Measurements from ENCODE around the gene PCDHB2.
"Not testable (repeated sequence)": the region's sequence is repeated elsewhere in the genome, so short reads cannot be mapped to it uniquely, and the experiment has no call there.

PCDHB2 gene

DNA sequence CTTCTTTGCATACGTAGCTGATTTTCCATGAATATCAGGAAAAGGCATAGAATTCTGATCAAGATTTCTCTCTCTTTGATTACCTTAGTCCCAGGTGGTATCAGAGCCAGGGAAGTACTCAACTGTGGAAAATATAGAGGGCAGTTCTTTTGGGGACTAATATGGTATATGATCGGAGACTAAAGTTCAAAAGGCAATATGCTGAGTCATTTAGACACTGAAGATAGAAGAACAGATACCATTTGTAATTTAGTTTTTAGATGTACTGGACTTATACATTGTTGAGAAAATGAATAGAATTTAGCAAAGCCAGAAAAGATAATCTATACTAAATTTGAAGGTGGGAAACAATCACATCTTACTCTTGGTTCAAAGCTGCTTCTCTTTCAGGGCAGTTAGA, 10.9 kb downstream of the PCDHB2 start:
- Histone ChIP-seq H3K4me3 (ENCODE audit: low read length) (no peak overlapping the region), H3K9me3 (ENCODE audit: low read length) (peaks cover 20% of the 10 kb centered on the region), H3K36me3 (ENCODE audit: insufficient read depth, low read length) (peaks cover 16% of the 10 kb centered on the region), H3K27me3 (ENCODE audit: insufficient read depth, low read length) (no peaks in the 10 kb centered on the region), H2AFZ (ENCODE audit: low read depth, low read length) (no peak overlapping the region), H3K4me1 (ENCODE audit: insufficient read depth, low read length) (no peaks in the 10 kb centered on the region)

DNA sequence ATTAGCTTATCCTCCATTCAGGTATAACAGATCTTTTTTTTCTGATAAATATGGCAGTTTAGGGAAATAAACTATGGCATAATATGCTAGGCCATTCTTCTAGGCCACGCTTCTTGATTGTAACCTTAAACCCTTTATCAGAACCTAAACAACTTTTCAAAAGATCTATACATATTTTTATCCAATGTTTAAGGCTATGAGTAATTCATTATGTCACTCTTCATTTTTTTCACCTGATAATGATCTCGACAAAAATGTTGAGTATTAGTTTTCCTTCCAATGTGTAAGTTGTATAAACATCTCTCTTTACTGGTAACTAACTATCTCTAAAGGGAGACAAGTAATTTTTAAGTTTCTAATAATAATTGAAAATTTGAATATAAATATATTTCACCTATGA, 24.8 kb downstream of the PCDHB2 start:
- no peaks in the 10 kb centered on the region for H3K4me1 ChIP-seq (ENCODE audit: insufficient read depth, low read length)
- H3K4me3 ChIP-seq (ENCODE audit: low read length) = no peak overlapping the region
- H3K36me3 ChIP-seq (ENCODE audit: insufficient read depth, low read length) = peaks cover 9% of the 10 kb centered on the region
- H3K9me3 ChIP-seq (ENCODE audit: low read length) = peaks cover 27% of the 10 kb centered on the region
- no peaks in the 10 kb centered on the region for H3K27me3 ChIP-seq (ENCODE audit: insufficient read depth, low read length)
- H2AFZ ChIP-seq (ENCODE audit: low read depth, low read length) = no peak overlapping the region

DNA sequence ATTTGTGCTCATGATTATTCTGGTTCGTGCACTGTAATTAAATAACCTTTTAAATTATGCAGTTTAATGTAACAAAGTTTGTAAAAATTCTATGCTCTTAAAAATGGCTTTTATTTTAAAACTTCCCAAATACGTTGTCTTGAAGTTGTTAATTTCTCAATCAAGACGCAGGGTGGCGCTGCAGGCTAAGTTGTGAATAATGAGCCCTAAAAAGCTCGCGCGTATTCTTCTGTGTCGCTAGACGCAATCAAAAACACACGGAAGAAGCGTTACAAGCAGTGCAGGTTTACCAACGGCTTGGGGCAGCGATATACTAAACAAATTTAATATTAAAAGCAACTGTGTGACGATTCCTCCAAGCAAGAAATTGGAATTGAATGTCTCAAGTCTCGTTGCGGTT, 27.1 kb downstream of the PCDHB2 start, which contains the start of gene PCDHB4:
TSS of gene PCDHB4 (plus strand) at position 256 of the 400 bp plus-strand sequence. CDS start 181 bp downstream, outside the sequence.
- H3K36me3 ChIP-seq (ENCODE audit: insufficient read depth, low read length) = peaks cover 9% of the 10 kb centered on the region
- H3K9me3 ChIP-seq (ENCODE audit: low read length) = peaks cover 25% of the 10 kb centered on the region
- H2AFZ ChIP-seq (ENCODE audit: low read depth, low read length) = no peak within 1 kb of the TSS
- H3K4me1 ChIP-seq (ENCODE audit: insufficient read depth, low read length) = no peaks in the 10 kb centered on the region
- H3K27me3 ChIP-seq (ENCODE audit: insufficient read depth, low read length) = no peaks in the 10 kb centered on the region
- no peak within 1 kb of the TSS for H3K4me3 ChIP-seq (ENCODE audit: low read length)

DNA sequence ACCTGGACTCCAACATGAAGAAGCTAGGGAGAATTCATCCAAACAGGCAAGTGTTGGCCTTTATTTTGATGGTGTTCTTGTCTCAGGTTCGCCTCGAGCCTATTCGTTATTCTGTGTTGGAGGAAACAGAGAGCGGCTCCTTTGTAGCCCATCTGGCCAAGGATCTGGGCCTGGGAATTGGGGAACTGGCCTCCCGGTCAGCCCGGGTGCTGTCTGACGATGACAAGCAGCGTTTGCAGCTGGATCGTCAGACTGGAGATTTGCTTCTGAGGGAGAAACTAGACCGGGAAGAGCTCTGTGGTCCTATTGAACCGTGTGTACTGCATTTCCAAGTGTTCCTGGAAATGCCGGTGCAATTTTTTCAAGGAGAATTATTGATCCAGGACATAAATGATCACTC, 27.6 kb downstream of the PCDHB2 start:
- Histone ChIP-seq H3K27me3 (ENCODE audit: insufficient read depth, low read length) (no peaks in the 10 kb centered on the region), H3K36me3 (ENCODE audit: insufficient read depth, low read length) (peaks cover 9% of the 10 kb centered on the region), H3K9me3 (ENCODE audit: low read length) (peaks cover 21% of the 10 kb centered on the region), H3K4me3 (ENCODE audit: low read length) (no peak overlapping the region), H3K4me1 (ENCODE audit: insufficient read depth, low read length) (no peaks in the 10 kb centered on the region), H2AFZ (ENCODE audit: low read depth, low read length) (no peak overlapping the region)

DNA sequence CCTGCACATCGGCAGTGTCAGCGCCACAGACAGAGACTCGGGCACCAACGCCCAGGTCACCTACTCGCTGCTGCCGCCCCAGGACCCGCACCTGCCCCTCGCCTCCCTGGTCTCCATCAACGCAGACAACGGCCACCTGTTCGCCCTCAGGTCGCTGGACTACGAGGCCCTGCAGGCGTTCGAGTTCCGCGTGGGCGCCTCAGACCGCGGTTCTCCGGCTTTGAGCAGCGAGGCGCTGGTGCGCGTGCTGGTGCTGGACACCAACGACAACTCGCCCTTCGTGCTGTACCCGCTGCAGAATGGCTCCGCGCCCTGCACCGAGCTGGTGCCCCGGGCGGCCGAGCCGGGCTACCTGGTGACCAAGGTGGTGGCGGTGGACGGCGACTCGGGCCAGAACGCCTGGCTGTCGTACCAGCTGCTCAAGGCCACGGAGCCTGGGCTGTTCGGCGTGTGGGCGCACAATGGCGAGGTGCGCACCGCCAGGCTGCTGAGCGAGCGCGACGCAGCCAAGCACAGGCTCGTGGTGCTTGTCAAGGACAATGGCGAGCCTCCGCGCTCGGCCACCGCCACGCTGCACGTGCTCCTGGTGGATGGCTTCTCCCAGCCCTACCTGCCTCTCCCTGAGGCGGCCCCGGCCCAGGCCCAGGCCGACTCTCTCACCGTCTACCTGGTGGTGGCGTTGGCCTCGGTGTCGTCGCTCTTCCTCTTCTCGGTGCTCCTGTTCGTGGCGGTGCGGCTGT, 29.2 kb downstream of the PCDHB2 start:
- H2AFZ ChIP-seq (ENCODE audit: low read depth, low read length); H3K36me3 ChIP-seq (ENCODE audit: insufficient read depth, low read length); H3K4me1 ChIP-seq (ENCODE audit: insufficient read depth, low read length); H3K27me3 ChIP-seq (ENCODE audit: insufficient read depth, low read length); H3K4me3 ChIP-seq (ENCODE audit: low read length): not testable (repeated sequence)
- peaks cover 21% of the 10 kb centered on the region for H3K9me3 ChIP-seq (ENCODE audit: low read length)

DNA sequence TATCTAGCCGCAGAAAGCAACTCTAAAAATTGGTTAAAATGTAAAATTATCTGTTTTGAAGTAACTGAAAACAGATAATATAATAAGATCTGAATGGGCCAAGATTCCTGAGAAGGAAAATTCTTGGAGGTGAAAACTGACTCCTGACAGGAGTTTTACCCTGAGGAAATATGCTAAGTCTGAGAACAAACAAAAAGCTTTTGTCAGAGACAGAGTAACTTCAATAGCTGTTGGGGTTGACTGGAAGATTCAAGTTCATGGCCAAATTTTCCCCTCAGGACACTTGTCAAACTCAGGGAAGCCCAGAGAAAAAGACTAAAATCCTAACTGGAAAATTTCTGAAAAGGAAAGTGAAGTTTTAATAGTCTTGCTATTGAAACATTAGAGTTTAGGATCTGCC, 32.9 kb downstream of the PCDHB2 start:
- Histone ChIP-seq H2AFZ (ENCODE audit: low read depth, low read length) (no peak overlapping the region), H3K9me3 (ENCODE audit: low read length) (peaks cover 11% of the 10 kb centered on the region), H3K4me3 (ENCODE audit: low read length) (no peak overlapping the region), H3K36me3 (ENCODE audit: insufficient read depth, low read length) (peaks cover 4% of the 10 kb centered on the region), H3K27me3 (ENCODE audit: insufficient read depth, low read length) (no peaks in the 10 kb centered on the region), H3K4me1 (ENCODE audit: insufficient read depth, low read length) (no peaks in the 10 kb centered on the region)

DNA sequence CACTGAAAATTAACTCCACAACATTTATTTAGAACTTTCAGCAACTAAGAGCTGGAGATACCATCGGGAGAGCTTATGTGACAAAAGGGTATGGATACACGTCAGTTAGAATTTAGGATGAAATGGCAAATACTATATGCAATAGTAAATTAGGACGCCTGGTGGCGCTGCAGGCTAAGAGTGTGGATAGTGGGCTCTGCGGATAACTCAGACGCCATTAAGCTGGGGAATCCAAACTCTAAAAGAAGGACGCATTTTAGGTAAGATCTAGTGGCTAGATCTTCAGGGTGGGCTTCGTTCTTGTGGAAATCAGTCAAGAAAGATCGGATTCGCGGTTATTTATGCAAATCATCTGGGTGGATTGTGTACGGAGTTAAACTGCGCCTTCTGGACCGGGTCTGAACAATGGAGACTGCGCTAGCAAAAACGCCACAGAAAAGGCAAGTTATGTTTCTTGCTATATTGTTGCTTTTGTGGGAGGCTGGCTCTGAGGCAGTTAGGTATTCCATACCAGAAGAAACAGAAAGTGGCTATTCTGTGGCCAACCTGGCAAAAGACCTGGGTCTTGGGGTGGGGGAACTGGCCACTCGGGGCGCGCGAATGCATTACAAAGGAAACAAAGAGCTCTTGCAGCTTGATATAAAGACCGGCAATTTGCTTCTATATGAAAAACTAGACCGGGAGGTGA, 40.8 kb downstream of the PCDHB2 start, which contains the start of gene PCDHB5:
TSS of gene PCDHB5 (plus strand) at position 177 of the 688 bp plus-strand sequence. CDS start at position 406, 229 bp downstream.
- Histone ChIP-seq H3K9me3 (ENCODE audit: low read length) (peaks cover 14% of the 10 kb centered on the region), H3K4me3 (ENCODE audit: low read length) (peak within 1 kb of the TSS; percentile 40), H3K36me3 (ENCODE audit: insufficient read depth, low read length) (peaks cover 3% of the 10 kb centered on the region), H2AFZ (ENCODE audit: low read depth, low read length) (no peak within 1 kb of the TSS), H3K4me1 (ENCODE audit: insufficient read depth, low read length) (no peaks in the 10 kb centered on the region), H3K27me3 (ENCODE audit: insufficient read depth, low read length) (no peaks in the 10 kb centered on the region)

DNA sequence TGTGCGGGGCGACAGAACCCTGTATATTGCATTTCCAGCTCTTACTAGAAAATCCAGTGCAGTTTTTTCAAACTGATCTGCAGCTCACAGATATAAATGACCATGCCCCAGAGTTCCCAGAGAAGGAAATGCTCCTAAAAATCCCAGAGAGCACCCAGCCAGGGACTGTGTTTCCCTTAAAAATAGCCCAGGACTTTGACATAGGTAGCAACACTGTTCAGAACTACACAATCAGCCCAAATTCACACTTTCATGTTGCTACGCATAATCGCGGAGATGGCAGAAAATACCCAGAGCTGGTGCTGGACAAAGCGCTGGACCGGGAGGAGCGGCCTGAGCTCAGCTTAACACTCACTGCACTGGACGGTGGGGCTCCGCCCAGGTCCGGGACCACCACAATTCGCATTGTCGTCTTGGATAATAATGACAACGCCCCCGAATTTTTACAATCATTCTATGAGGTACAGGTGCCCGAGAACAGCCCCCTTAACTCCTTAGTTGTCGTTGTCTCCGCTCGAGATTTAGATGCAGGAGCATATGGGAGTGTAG, 41.4 kb downstream of the PCDHB2 start:
- Histone ChIP-seq H3K27me3 (ENCODE audit: insufficient read depth, low read length) (no peaks in the 10 kb centered on the region), H2AFZ (ENCODE audit: low read depth, low read length) (no peak overlapping the region), H3K36me3 (ENCODE audit: insufficient read depth, low read length) (peaks cover 3% of the 10 kb centered on the region), H3K9me3 (ENCODE audit: low read length) (peaks cover 14% of the 10 kb centered on the region), H3K4me3 (ENCODE audit: low read length) (peak overlapping the region; percentile 40), H3K4me1 (ENCODE audit: insufficient read depth, low read length) (no peaks in the 10 kb centered on the region)

DNA sequence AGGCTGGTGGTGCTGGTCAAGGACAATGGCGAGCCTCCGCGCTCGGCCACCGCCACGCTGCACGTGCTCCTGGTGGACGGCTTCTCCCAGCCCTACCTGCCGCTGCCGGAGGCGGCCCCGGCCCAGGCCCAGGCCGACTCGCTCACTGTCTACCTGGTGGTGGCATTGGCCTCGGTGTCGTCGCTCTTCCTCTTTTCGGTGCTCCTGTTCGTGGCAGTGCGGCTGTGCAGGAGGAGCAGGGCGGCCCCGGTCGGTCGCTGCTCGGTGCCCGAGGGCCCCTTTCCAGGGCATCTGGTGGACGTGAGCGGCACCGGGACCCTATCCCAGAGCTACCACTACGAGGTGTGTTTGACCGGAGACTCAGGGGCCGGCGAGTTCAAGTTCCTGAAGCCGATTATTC, 42.9 kb downstream of the PCDHB2 start:
- not testable (repeated sequence) for H2AFZ ChIP-seq (ENCODE audit: low read depth, low read length); H3K27me3 ChIP-seq (ENCODE audit: insufficient read depth, low read length); H3K36me3 ChIP-seq (ENCODE audit: insufficient read depth, low read length); H3K4me1 ChIP-seq (ENCODE audit: insufficient read depth, low read length); H3K4me3 ChIP-seq (ENCODE audit: low read length)
- H3K9me3 ChIP-seq (ENCODE audit: low read length) = peaks cover 14% of the 10 kb centered on the region
